Right kidney (tissue), 1 donor: ENCODE measurements around the gene IGFN1.
A peak's percentile ranks its signal among the peaks of the same experiment; 100 is the strongest.

Source experiments
- DNase-seq: peaks from one replicate; pipeline ENCODE4 v3.0.0-alpha.2; 2016

Gene IGFN1

GRCh38 chr1:201266774-201267173 is 76.2 kb downstream of the IGFN1 start:
- no peak for DNase-seq

DNA sequence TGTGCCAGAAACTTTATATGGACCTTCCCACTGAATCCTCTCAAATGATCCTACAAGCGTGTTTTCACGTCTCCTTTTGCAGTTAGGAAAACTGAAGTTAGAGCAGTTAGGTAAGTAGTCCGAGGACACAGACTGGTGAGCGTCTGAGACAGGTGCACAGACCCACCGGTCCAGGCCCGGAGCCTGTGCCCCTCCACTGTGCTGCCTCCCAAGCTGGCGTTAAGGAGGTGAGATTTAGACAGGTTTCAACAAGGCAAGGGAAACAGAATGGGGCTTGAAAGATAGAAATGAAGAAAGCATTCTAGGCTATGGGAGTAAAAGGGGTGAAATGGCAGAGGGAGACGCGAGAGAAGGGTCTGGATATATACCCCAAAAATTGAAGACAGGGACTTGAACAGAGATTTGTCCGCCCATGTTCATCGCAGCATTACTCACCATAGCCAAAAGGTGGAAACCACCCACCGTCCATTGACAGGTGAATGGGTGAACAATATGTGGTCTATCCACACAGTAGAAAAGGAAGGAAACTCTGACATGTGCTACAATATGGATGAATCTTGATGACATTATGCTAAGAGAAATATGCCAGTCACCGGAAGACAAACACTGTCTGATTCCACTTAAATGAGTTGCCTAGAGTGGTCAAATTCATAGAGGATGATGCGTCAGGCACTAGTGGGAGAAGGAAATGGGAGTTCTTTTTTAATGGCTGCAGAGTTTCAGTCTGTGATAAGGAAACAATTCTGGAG is 77.0 kb downstream of the IGFN1 start:
- DNase-seq = no peak

DNA sequence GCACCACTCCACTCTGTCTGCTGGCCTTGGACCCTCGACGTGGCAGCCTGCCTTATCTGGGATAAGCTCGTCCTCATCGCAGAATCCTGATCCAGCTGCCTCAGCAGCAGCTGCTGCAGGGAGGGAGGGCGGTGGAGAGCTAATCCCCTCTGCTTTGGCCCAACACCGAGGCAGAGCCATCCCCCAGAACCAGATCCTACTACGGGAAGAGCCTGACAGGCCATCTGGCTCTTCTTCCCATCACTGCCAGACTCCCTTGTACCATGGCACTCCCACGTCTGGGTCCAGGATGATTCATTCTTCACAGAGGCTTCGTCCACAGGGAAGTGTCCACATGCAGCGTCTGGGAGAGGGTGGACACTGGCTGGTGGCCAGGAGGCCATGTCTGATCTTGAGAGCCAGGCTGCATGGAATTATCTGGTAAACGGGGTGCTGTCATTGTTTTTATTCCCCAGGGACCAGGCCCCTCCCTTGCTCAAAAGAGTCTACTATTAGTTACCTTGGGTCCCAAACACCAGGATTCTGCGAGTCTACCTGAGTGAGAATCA is 78.1 kb downstream of the IGFN1 start:
- DNase-seq = peak; percentile 30

DNA sequence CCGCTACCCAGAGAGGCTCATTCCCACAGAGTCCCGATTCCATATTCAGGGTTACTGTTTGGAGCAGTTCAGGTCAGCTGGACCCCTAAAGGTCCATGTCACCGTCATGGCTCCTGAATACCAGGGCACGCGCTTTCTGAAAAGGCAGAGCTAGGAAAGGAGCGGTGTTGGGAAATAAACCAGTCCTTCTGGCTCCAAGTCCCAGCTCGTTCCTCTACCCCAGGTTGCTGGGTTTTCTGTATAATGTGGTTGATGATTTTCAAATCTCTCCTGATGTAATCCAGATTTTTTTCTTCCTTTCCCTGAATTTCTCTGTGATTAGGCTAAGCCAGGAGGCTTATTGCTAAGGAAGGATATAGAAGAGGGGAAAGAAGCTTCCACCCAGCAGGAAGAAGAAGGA is 78.7 kb downstream of the IGFN1 start:
- DNase-seq = no peak

DNA sequence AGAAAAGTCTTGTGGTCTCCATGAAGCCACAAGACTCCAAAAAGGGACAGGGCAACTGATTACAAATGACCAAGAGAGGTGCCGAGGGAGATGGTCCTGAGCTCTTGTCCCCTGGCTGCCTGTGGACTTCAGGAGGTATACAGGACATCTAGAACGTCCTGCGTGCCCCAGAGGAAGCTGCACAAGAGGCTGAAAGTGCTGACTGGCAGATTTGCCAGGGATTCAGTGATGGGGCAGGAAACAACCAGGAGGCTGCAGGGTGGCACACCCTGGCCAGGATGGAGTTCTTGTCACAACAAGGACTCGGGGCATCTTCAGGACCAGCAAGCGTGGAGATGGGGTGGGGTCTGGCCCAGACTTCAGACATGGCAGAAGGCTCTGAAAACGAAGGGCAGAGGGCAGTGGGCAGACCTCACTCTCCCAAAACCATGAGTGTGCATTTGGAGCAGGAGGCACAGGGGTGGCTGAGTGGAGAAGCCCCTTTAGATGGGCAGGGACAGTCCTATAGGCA is 79.3 kb downstream of the IGFN1 start:
- DNase-seq = no peak

GRCh38 chr1:201270616-201271390 is 80.2 kb downstream of the IGFN1 start:
- DNase-seq = no peak

DNA sequence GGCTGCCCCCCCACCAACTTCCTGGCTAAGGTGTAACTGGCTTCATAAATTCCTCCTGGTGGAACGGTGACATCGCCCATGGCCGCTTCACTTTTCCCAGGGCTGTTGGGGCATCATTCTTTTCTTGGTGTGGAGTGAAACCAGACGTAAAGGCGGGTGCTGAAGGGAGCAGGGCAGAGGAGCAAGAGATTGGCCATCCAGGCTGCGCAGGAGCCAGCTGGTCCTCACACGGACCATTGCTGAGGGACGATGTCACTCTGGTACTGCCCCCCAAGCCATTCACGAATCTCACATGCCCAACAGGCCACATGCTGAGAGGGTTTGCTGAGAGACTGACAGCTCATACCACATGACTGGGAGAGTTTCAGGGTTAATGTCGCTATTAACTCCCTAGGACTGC is 82.2 kb downstream of the IGFN1 start:
- no peak for DNase-seq

GRCh38 chr1:201274616-201275252 is 84.1 kb downstream of the IGFN1 start:
- no peak for DNase-seq

- DNase-seq = no peak
These were observed 84.6 kb downstream of the IGFN1 start for GRCh38 chr1:201275253-201275666.

GRCh38 chr1:201276891-201277290 is 86.3 kb downstream of the IGFN1 start:
- DNase-seq = no peak

DNA sequence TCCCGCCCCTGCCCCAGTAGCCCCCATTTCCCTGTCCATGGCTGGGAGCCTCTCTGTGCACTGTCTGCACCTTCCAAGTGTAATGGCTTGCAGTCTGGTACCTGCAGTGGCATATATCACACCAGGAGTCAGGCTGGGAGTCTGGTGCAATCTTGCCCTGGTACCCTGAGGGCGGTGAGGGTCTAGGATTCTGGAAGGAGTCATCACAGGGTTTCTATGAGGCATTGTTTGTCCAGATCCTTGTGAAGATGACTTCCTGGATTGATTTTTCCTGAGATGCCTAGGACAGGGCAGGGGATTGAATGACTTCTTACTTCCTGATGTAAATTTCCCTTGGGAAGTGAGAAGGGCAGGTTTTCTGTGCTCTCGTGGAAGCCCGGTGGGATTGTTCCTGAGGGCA is 86.8 kb downstream of the IGFN1 start:
- no peak for DNase-seq
